Measurements from ENCODE around the gene PKDCC. TPM values are rescaled to one million over a fixed set of nuclear protein-coding genes. Genes with fewer than 3 reads are reported as not detected.

The PKDCC gene
- total RNA-seq, 6 experiments from 2014 or later: 8.2 to 20.9 (median 12.3) TPM

- H3K27me3 ChIP-seq: no peaks in the 10 kb centered on the region
- WGBS (ENCODE audit: insufficient coverage, low coverage, low lambda C conversion rate, missing lambda C conversion rate): 68% methylated on average over 5 of the region's 25 CpGs
- H3K9me3 ChIP-seq: no peaks in the 10 kb centered on the region
- TF ChIP-seq POLR2A (IDR thresholded peaks at IDR 0.05) (no peak), CTCF (IDR thresholded peaks at IDR 0.05) (no peak)
- H3K36me3 ChIP-seq: no peaks in the 10 kb centered on the region
- ATAC-seq: peak; percentile 56 to 73 (median 66)
- peaks cover 0 to 30% (median 8%) of the 10 kb centered on the region in 4 donors for H3K4me1 ChIP-seq
- intact Hi-C loops (cut with DNase I): no loop called here
- DNase-seq: peak; percentile 70 to 80 (median 80)
- H3K27ac ChIP-seq: peak overlapping the region; percentile 90 to 100 (median 92)
- peak overlapping the region; percentile 7 to 49 (median 48) for H3K4me3 ChIP-seq
Measured at GRCh38 chr2:42102591-42103450, 55.0 kb downstream of the PKDCC start.

GRCh38 chr2:42103829-42104228, 56.0 kb downstream of the PKDCC start:
- Histone ChIP-seq H3K4me1 (peaks cover 0 to 28% (median 7%) of the 10 kb centered on the region in 4 donors), H3K9me3 (no peaks in the 10 kb centered on the region), H3K36me3 (no peaks in the 10 kb centered on the region), H3K4me3 (no peak overlapping the region), H3K27me3 (no peaks in the 10 kb centered on the region), H3K27ac (peak overlapping the region in 2 of 3 donors; percentile 20 to 62)
- no peak for DNase-seq
- ATAC-seq: no peak
- intact Hi-C loops (cut with DNase I): no loop called here
- WGBS (ENCODE audit: insufficient coverage, low coverage, low lambda C conversion rate, missing lambda C conversion rate): 89% methylated on average over 2 of the region's 3 CpGs
- TF ChIP-seq CTCF (IDR thresholded peaks at IDR 0.05) (no peak), POLR2A (IDR thresholded peaks at IDR 0.05) (no peak)

GRCh38 chr2:42104621-42105020, 56.8 kb downstream of the PKDCC start:
- Histone ChIP-seq H3K27ac (peak overlapping the region in 2 of 3 donors; percentile 62 to 67), H3K36me3 (no peaks in the 10 kb centered on the region), H3K4me1 (peaks cover 0 to 23% (median 5%) of the 10 kb centered on the region in 4 donors)

More at GRCh38 chr2:42104621-42105020, 56.8 kb downstream of the PKDCC start:
- Histone ChIP-seq H3K4me3 (no peak overlapping the region), H3K27me3 (no peaks in the 10 kb centered on the region), H3K9me3 (no peaks in the 10 kb centered on the region)
- no peak for DNase-seq
- TF ChIP-seq POLR2A (IDR thresholded peaks at IDR 0.05) (no peak), CTCF (IDR thresholded peaks at IDR 0.05) (no peak)
- WGBS (ENCODE audit: insufficient coverage, low coverage, low lambda C conversion rate, missing lambda C conversion rate): 50% methylated on average over 2 of the region's 5 CpGs
- ATAC-seq: no peak
- intact Hi-C loops (cut with DNase I): no loop called here

Measured in right lobe of liver (tissue), 6 donors.